ENCODE data around the gene ITSN2.

DNA sequence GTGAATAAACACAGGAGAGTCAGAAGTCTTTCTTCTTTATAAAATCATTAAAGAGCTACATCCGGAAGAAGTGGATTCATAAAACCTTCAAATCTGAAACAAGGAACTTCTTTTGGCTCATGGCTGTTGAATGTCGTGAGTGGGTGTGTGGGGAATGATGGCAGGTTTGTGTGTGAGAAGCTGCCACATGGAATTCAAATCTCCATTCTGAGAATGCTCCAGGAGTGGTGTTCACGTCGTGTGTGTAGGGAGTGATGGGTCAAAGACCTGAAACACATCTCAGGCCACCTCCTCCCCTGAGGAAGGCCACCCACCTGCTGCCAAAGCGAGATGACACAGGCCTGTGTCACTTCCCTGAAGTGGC is 156.6 kb downstream of the ITSN2 start:
- TF ChIP-seq, protein P1, sequence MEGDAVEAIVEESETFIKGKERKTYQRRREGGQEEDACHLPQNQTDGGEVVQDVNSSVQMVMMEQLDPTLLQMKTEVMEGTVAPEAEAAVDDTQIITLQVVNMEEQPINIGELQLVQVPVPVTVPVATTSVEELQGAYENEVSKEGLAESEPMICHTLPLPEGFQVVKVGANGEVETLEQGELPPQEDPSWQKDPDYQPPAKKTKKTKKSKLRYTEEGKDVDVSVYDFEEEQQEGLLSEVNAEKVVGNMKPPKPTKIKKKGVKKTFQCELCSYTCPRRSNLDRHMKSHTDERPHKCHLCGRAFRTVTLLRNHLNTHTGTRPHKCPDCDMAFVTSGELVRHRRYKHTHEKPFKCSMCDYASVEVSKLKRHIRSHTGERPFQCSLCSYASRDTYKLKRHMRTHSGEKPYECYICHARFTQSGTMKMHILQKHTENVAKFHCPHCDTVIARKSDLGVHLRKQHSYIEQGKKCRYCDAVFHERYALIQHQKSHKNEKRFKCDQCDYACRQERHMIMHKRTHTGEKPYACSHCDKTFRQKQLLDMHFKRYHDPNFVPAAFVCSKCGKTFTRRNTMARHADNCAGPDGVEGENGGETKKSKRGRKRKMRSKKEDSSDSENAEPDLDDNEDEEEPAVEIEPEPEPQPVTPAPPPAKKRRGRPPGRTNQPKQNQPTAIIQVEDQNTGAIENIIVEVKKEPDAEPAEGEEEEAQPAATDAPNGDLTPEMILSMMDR (IDR thresholded peaks at IDR 0.05; ENCODE audit: low read depth, low read length, missing input control), result no peak
- no peak for TF ChIP-seq GABPA (IDR thresholded peaks at IDR 0.05 in 1 of 2, conservative IDR thresholded peaks at IDR 0.05 in 1 of 2)
- no peak for TF ChIP-seq HNF4G (IDR thresholded peaks at IDR 0.05)
